Measurements from ENCODE around the gene KLF15. TPM values are rescaled to one million over a fixed set of nuclear protein-coding genes. Genes with fewer than 3 reads are reported as not detected.

KLF15 gene
- total RNA-seq, 1 donor from 2014 or later, result 34.0 TPM

GRCh38 chr3:126351771-126352475 is 5.3 kb downstream of the KLF15 start:
- intact Hi-C loops (cut with DNase I), result loop anchor here (5.0 kb wide), 1 partner anchor 60 kb away; no protein-coding TSS in a partner anchor
- ATAC-seq (ENCODE audit: poor library complexity), result no peak

DNA sequence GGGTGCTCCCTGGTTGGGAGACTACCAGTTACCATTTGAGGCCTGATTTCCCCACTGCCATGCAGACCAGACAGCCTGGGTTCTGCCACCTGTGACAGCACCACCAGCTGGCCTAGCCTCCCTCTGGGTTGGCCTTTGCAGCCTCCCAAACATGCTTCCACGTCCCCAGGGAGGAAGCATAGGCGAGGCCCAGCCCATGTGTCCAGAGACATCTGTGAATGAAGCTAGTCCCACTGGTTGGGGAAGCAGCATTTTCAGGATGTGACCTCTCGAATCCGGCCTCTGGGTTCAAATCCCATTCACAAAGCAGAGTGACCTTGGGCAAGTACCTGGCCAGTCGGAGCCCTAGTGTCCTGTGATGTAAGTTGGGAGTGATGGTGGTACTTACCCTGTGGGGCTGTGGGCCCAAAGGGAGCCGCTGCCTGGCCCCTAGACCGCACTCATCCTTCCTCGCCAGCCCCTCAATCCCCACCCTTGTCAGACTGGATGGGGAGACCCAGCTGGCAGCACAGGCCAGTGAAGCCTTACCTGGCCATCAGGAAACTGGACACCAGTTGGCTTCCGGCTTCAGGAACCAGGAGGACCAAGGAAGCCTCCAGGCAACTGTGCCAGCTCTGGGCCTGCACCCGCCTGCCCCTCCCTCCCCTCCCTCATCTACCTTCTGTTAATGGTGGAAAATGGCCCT is 6.0 kb downstream of the KLF15 start:
- intact Hi-C loops (cut with DNase I), result loop anchor here (5.0 kb wide), 1 partner anchor 59 kb away; no protein-coding TSS in a partner anchor
- ATAC-seq (ENCODE audit: poor library complexity) (no peak), DNase-seq (peak; percentile 34)

More at GRCh38 chr3:126351771-126352475, 5.3 kb downstream of the KLF15 start:
- DNase-seq, result peak; percentile 6

GRCh38 chr3:126350502-126351085 is 6.6 kb downstream of the KLF15 start:
- intact Hi-C loops (cut with DNase I), result loop anchor here (5.0 kb wide), 1 partner anchor 58 kb away; no protein-coding TSS in a partner anchor
- ATAC-seq (ENCODE audit: poor library complexity), result no peak
- DNase-seq, result peak; percentile 37

DNA sequence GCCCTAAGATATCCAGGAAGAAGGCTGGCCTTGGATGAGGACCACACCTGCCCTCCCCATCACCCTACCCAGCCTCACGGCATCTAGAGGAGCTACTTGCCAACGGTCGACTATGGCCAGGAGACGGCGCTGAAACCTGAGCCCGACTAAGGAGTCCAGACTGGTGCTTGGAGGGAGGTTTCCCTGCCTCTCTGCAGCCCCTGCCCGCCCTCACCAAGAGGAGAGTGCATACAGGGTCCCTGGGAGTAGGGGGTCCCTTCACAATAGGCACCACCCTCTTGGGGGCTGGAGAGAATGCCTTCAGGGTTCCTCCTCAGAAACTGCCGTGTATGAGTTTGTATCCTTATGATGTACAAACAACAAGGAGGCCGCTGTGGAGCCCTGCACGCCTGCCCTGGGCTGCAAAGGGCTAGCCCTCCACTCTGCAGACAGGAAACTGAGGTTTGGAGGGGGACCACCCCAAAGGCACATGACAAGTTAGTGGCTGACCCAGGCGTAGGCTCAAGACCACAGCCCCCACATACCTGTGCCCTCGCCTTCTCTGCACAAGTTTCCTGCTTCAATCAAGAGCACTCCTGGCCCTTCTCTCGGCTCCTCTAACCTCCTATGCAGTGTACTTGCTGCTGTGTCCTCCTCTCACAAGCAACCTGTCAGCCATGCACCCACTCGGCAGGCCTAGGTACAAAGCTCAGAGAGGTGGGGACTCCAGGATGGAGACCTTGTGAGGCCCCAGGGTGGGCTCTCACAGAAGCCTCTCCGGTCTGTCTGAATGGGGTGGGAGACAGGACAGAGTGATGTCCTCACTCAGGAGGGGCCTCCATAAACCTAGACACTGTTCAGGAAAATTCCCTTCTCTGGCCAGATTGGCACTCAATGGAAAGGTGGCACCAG is 7.4 kb downstream of the KLF15 start:
- no peak for DNase-seq
- ATAC-seq (ENCODE audit: poor library complexity), result no peak
- intact Hi-C loops (cut with DNase I), result loop anchor here (5.0 kb wide), 1 partner anchor 58 kb away; no protein-coding TSS in a partner anchor

DNA sequence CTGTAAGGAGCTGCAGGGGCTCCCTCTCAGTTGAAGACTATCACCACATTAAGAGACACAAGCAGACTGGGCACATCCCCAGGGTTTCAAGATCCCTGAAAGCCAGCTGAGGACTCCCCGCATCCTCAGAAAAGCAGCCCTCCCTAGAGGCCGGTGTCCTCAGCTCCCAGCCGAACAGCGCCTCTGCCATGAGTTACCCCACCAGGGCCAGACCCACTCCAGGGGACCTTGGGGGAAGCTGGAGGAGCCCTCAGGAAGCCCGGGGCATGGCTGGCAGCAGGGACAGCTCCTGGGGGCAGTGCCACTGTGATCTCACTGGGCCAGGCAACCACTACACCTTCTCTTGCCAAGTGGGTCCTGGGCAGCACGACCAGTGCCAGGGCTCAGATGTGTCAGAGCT is 8.1 kb downstream of the KLF15 start:
- intact Hi-C loops (cut with DNase I), result no loop called here
- no peak for DNase-seq
- ATAC-seq (ENCODE audit: poor library complexity), result no peak

DNA sequence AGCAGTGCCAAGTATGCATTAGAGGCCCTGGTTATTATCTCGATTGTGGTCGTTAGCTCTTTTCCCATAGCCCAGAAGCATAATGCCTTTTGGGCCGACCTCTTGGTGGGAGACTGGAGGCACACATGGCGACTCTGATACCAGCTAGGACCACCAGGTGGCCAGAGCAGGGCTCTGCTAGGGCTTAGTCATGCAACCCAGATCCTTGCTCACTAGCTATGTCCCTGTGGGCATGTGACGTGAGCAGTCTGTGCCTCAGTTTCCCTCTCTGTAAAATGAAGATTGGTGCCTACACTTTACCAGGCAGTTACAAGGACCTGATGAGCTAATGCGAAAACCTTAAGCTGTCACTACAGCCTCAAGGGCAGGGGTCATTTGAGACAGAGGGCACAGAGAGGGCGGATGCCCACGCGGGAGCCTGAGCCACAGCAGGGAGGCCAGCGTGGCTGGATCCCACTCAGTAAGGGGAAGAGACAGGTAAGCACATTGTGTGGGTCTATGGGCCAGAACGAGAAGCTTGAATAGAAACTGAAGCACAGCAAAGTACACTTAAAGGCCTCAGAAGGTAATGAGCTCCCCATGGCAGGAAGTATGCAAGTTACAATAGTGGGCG is 8.8 kb downstream of the KLF15 start:
- no peak for DNase-seq
- intact Hi-C loops (cut with DNase I), result no loop called here
- ATAC-seq (ENCODE audit: poor library complexity), result no peak

- no peak for DNase-seq
- no peak for ATAC-seq (ENCODE audit: poor library complexity)
- intact Hi-C loops (cut with DNase I), result no loop called here
Measured at GRCh38 chr3:126347543-126348161, 9.6 kb downstream of the KLF15 start.

DNA sequence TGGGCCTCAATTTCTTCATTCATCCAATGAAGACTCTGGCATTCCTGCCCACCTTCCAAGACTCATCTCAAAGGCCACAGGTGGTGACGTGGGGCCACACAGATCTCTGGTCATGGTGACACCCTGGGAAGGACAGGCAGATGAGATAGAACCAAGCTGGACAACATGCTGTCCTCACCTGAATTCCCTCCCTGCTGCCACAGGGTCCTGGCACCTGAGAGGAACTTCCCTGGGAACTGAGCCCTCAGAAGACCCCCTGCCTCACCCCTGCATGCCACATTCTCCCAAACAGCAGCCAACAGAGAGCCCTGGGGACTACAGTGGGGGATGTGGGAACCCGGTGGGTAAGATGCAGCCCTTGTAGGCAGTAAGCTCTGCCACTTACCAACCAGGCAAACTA is 10.7 kb downstream of the KLF15 start:
- intact Hi-C loops (cut with DNase I), result no loop called here
- DNase-seq, result no peak
- no peak for ATAC-seq (ENCODE audit: poor library complexity)

GRCh38 chr3:126345641-126346460 is 11.4 kb downstream of the KLF15 start:
- peak; percentile 32 for DNase-seq
- intact Hi-C loops (cut with DNase I), result no loop called here

GRCh38 chr3:126345231-126345630 is 12.0 kb downstream of the KLF15 start:
- intact Hi-C loops (cut with DNase I), result no loop called here
- DNase-seq (no peak), ATAC-seq (ENCODE audit: poor library complexity) (no peak)

More at GRCh38 chr3:126345641-126346460, 11.4 kb downstream of the KLF15 start:
- ATAC-seq (ENCODE audit: poor library complexity), result no peak

DNA sequence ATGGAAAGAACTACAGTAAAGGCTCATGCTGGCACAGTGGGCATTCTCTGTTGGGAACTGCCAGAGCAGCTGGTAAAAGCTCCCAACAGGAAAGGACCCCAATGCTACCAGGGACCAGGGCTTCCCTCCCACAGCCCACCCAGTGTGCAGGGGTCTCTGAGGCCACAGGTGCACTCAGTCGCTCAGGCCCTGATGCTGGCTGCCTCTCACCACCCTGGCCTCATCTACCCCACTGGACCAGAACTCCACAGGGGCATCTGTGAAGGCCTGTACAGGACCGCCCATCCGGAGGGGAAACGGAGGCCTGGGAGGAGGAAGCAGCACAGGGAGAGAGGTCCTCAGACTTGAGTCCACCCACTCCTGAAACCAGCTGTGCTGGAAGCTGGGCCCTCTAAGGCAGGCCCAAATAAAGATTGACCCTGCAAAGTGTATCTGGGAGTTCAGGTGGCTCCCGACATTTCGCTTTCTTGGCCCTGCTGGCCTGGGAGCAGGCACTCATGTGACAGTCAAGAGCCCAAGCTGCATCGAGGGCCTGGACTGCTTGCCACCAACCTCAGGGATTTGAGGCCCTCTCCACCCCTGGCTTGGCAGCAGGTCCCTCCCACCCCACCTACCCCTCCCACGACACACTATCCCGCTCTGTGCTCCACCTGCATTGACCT is 12.7 kb downstream of the KLF15 start:
- intact Hi-C loops (cut with DNase I), result no loop called here
- DNase-seq, result peak; percentile 37

DNA sequence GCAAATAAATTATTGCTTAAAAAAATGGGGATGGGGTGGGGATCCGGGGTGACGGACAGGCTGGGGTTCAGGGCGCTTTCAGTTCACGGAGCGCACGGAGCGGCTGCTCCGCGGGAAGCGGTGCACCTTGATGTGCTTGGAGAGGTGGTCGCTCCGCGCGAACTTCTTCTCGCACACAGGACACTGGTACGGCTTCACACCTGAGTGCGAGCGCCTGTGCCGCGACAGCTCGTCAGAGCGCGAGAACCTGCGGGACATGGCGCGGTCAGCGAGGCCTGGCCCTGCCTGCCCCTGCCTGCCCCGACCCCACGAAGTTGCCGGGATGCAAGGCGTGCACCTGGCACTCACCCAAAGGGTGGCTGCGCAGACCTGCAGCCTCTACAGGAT is 13.6 kb downstream of the KLF15 start:
- DNase-seq (peak; percentile 43), ATAC-seq (ENCODE audit: poor library complexity) (no peak)
- intact Hi-C loops (cut with DNase I), result no loop called here

More for the DNA sequence above, 12.7 kb downstream of the KLF15 start:
- ATAC-seq (ENCODE audit: poor library complexity), result no peak

DNA sequence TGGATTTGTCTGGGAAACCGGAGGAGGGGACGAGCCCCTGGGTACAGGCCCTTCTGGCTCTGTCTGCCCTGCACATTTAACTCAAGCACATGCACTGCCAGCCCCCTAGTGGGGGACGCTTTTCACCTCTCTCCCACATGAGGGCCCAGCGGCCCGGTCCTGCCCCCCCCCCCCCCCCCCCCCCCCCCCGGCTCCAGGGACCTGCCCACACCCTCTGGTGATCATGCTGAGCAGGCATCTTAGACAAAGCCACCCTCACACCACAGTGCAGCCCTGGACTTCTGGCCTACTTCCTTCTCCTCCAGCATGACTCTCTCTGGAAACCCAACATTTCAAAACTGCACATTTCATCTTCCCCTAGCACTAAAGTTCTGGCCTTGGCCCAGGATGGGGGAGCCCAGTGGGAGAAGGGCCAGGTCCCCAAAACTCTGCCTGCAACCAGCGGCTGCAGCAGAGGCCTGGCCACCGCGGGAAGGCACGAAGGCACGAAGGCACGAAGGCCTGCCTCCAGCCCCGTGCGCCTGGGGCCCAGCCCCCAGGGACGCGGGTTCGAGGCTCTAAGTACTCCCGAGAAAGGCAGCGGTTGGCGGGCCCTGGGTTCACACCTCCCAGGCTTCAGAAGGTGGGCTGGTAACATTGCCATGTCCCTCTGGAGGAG is 14.1 kb downstream of the KLF15 start:
- intact Hi-C loops (cut with DNase I), result no loop called here
- no peak for ATAC-seq (ENCODE audit: poor library complexity)
- DNase-seq, result peak; percentile 42

GRCh38 chr3:126342211-126342610 is 15.0 kb downstream of the KLF15 start:
- peak; percentile 35 for DNase-seq
- intact Hi-C loops (cut with DNase I), result no loop called here
- ATAC-seq (ENCODE audit: poor library complexity), result no peak

DNA sequence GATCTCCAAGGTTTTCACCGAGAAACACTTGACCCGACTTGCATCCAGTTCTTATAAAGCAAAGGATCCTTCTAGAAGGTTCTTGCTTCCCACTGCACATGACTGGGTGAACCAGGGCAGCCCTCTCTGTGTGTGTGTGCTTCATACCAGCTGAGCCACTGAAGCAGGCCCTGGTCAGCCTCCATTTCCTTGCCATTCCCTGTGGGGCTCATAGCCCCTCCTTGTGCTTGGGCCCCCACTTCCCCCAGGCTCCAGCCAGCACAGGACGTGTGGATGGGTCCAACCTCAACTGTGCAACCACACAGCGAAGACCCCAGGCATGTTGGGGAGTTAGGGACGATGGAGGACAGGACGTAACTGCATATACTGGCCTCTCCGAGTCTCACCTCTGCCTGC is 15.5 kb downstream of the KLF15 start:
- DNase-seq, result no peak
- intact Hi-C loops (cut with DNase I), result no loop called here
- ATAC-seq (ENCODE audit: poor library complexity), result no peak

Measured in Right ventricle myocardium superior (tissue), 1 donor.